Gastroesophageal sphincter (tissue), 4 donors: Measurements from ENCODE around the gene CAPN8. TPM values are rescaled to one million over a fixed set of nuclear protein-coding genes. Genes with fewer than 3 reads are reported as not detected.

ENCODE experiments used
- ATAC-seq: fragments of 150-250 bp; one replicate; pipeline ENCODE4 v1.9.1; 2016; ENCODE audit warnings: mild to moderate bottlenecking, moderate library complexity
- H3K27ac ChIP-seq, 4 donors: fragments of 200-600 bp; sonication (generic) in 3 of 4; 1 replicate in 3 of 4; 2 replicates in 1 of 4; pipeline ENCODE4 v1.5.1; 2016 to 2019
- H3K27me3 ChIP-seq: fragments of 200-600 bp; sonication (generic); one replicate; pipeline ENCODE4 v1.5.1; 2019
- H3K36me3 ChIP-seq, 2 donors: fragments of 200-600 bp; sonication (generic); one replicate each; pipeline ENCODE4 v1.5.1; 2019; ENCODE audit warnings: control low read depth in 1 of 2
- H3K4me1 ChIP-seq, 3 donors: fragments of 200-600 bp; sonication (generic); 1 replicate in 2 of 3; 2 replicates in 1 of 3; pipeline ENCODE4 v1.5.1; 2016 to 2019; ENCODE audit warnings: control low read depth in 2 of 3
- H3K4me3 ChIP-seq, 2 donors: fragments of 200-600 bp; sonication (generic); one replicate each; pipeline ENCODE4 v1.5.1; 2019; ENCODE audit warnings: mild to moderate bottlenecking in 1 of 2, moderate library complexity in 1 of 2
- H3K9me3 ChIP-seq, 3 donors: fragments of 200-600 bp; sonication (generic); one replicate each; pipeline ENCODE4 v1.5.1; 2017 to 2019; ENCODE audit warnings: control low read depth in 2 of 3
- CTCF ChIP-seq, 4 experiments: fragments of 200-600 bp in 2 of 4; fragments of 450-650 bp in 2 of 4; sonication (generic) in 1 of 4; IDR thresholded peaks; one replicate each; pipeline ENCODE4 v1.5.1; 2017 to 2019; ENCODE audit warnings: antibody characterized with exemption in 4 of 4, mild to moderate bottlenecking in 2 of 4, moderate library complexity in 2 of 4
- EP300 ChIP-seq: sonication (generic); formaldehyde crosslinking; IDR thresholded peaks from one replicate; pipeline ENCODE4 v1.6.1; 2017; ENCODE audit warnings: antibody characterized with exemption, mild to moderate bottlenecking
- POLR2A ChIP-seq, 2 donors: fragments of 450-650 bp; IDR thresholded peaks; one replicate each; pipeline ENCODE4 v1.6.1; 2017; ENCODE audit warnings: antibody characterized with exemption in 2 of 2, mild to moderate bottlenecking in 2 of 2, moderate library complexity in 1 of 2
- POLR2AphosphoS5 ChIP-seq: sonication (generic); formaldehyde crosslinking; IDR thresholded peaks from one replicate; pipeline ENCODE4 v1.6.1; 2017; ENCODE audit warnings: antibody characterized with exemption
- WGBS, 2 donors: methylation state at CpG; one replicate each; pipeline ENCODE4 v1.1.5; 2018; ENCODE audit warnings: low coverage in 1 of 2; 5-methylcytosine and 5-hydroxymethylcytosine counted together
- total RNA-seq, 4 donors: library from RNA; depleted of rRNA; stranded (reverse); fragments of >200 nt; gene quantifications; one replicate each; pipeline ENCODE4 v1.1.0, GENCODE V29; 2016

Gene CAPN8
- total RNA-seq, 4 donors from 2014 or later: 0.45 TPM; not detected in 3

GRCh38 chr1:223641523-223642039 lies 23.9 kb downstream of the CAPN8 start:
- Histone ChIP-seq H3K27ac (no peak overlapping the region), H3K4me3 (no peak overlapping the region), H3K4me1 (no peaks in the 10 kb centered on the region), H3K9me3 (peaks cover 0 to 8% (median 0%) of the 10 kb centered on the region in 3 donors), H3K36me3 (no peaks in the 10 kb centered on the region), H3K27me3 (peaks cover 38% of the 10 kb centered on the region)
- 60 to 70% methylated on average over 7 of the region's 7 CpGs for WGBS, 2 donors
- no peak for ATAC-seq
- TF ChIP-seq POLR2A (IDR thresholded peaks at IDR 0.05) (no peak), EP300 (no peak), CTCF (IDR thresholded peaks at IDR 0.05) (no peak), POLR2AphosphoS5 (no peak)

- H3K36me3 ChIP-seq: no peaks in the 10 kb centered on the region
- no peak overlapping the region for H3K4me3 ChIP-seq
- H3K27me3 ChIP-seq: peaks cover 33% of the 10 kb centered on the region
- H3K27ac ChIP-seq: no peak overlapping the region
- ATAC-seq: no peak
- H3K4me1 ChIP-seq: no peaks in the 10 kb centered on the region
- peaks cover 0 to 10% (median 0%) of the 10 kb centered on the region in 3 donors for H3K9me3 ChIP-seq
- 74 to 76% methylated on average over 2 of the region's 2 CpGs for WGBS, 2 donors
- TF ChIP-seq CTCF (IDR thresholded peaks at IDR 0.05) (no peak), POLR2A (IDR thresholded peaks at IDR 0.05) (no peak), EP300 (no peak), POLR2AphosphoS5 (no peak)
Measured at GRCh38 chr1:223639331-223639749, 26.2 kb downstream of the CAPN8 start.

DNA sequence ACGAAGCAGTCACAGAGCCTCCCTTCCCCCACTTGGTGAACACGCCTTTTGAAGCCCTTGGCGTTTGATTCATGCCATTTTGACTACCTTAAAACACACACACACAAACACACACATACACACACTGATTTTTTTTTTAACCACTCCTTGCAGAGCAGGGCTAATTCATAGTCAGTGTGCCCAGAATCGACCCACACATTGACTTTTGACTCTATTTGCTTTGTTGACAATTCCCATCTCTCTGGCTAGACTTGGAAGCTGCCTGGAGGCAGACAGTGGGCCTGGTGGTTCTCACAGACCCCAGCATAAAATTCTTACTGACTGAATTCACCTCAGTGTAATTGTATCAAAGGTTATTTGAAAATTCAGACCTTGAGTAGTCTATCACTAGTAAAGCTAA lies 30.3 kb downstream of the CAPN8 start:
- TF ChIP-seq EP300 (no peak), POLR2AphosphoS5 (no peak), POLR2A (IDR thresholded peaks at IDR 0.05) (no peak), CTCF (IDR thresholded peaks at IDR 0.05) (no peak)
- no peak overlapping the region for H3K4me3 ChIP-seq
- WGBS, 2 donors: 68 to 70% methylated on average over 3 to 4 of the region's 4 CpGs
- H3K27ac ChIP-seq: no peak overlapping the region
- H3K9me3 ChIP-seq: peaks cover 0 to 13% (median 0%) of the 10 kb centered on the region in 3 donors
- no peaks in the 10 kb centered on the region for H3K4me1 ChIP-seq
- peaks cover 50% of the 10 kb centered on the region for H3K27me3 ChIP-seq
- H3K36me3 ChIP-seq: no peaks in the 10 kb centered on the region
- no peak for ATAC-seq

DNA sequence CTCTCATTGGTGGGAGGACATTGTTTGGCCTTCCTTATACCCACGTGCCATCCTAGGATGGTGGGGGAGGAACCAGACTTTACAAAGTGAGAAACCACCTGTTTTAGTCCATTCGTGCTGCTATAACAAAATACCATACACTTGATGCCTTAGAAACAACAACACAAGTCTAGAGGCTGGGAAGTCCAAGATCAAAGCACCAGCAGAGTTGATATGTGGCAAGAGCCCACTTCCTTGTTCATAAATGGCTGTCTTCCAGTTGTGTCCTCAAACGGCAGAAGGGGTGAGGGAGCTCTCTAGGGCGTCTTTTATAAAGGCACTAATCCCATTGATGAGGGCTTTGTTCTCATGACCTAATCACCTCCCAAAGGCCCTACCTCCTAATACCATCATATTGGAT lies 31.1 kb downstream of the CAPN8 start:
- WGBS, 2 donors: 50 to 91% methylated on average over 1 to 4 of the region's 4 CpGs
- Histone ChIP-seq H3K4me3 (no peak overlapping the region), H3K27ac (no peak overlapping the region), H3K4me1 (no peaks in the 10 kb centered on the region), H3K27me3 (peaks cover 42% of the 10 kb centered on the region), H3K36me3 (no peaks in the 10 kb centered on the region), H3K9me3 (peaks cover 0 to 9% (median 0%) of the 10 kb centered on the region in 3 donors)
- no peak for ATAC-seq
- TF ChIP-seq CTCF (IDR thresholded peaks at IDR 0.05) (no peak), POLR2A (IDR thresholded peaks at IDR 0.05) (no peak), EP300 (no peak), POLR2AphosphoS5 (no peak)

DNA sequence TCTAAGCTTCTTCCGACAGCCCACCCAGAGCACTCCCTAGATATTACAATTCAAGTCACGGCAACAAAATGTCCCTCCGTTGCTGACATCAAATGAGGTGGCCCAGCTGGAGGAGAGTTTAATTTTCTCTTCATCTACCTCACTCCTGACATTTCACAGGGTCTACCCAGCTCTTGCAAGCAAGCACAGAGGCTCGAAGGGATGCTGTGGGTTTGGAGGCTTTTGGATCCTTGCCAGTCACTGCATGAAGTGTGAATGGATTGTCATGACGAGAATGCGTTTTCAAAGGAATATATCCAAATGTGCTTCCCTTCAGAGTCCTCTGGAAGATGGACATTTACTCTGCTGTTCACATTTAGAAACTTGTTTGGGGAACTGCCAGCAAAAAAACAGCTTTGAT lies 33.5 kb downstream of the CAPN8 start:
- Histone ChIP-seq H3K4me1 (no peaks in the 10 kb centered on the region), H3K27ac (no peak overlapping the region), H3K4me3 (no peak overlapping the region), H3K27me3 (peaks cover 33% of the 10 kb centered on the region), H3K36me3 (no peaks in the 10 kb centered on the region), H3K9me3 (peaks cover 0 to 5% (median 0%) of the 10 kb centered on the region in 3 donors)
- no peak for ATAC-seq
- no peak for TF ChIP-seq POLR2AphosphoS5
- no peak for TF ChIP-seq CTCF (IDR thresholded peaks at IDR 0.05)
- no peak for TF ChIP-seq EP300
- TF ChIP-seq POLR2A (IDR thresholded peaks at IDR 0.05): no peak
- 25 to 33% methylated on average over 2 to 4 of the region's 6 CpGs for WGBS, 2 donors
